Colonic mucosa (tissue), 4 donors: ENCODE results near the gene ELMO3. TPM values are rescaled to one million over a fixed set of nuclear protein-coding genes. Genes with fewer than 3 reads are reported as not detected.

Experiments
- DNase-seq: peaks from one replicate; pipeline ENCODE4 v3.0.0-alpha.2; 2020
- H3K27ac ChIP-seq: fragments of 200-600 bp; one replicate; pipeline ENCODE4 v1.8.0; 2021
- H3K27me3 ChIP-seq: fragments of 200-600 bp; one replicate; pipeline ENCODE4 v1.8.0; 2021
- H3K36me3 ChIP-seq: fragments of 200-600 bp; one replicate; pipeline ENCODE4 v1.8.0; 2021
- H3K4me1 ChIP-seq: fragments of 200-600 bp; one replicate; pipeline ENCODE4 v1.8.0; 2021; ENCODE audit warnings: mild to moderate bottlenecking
- H3K4me3 ChIP-seq: fragments of 200-600 bp; one replicate; pipeline ENCODE4 v1.8.0; 2021
- H3K9ac ChIP-seq, 2 donors: one replicate each; pipeline ENCODE4 v1.7.0; 2013; ENCODE audit warnings: control low read depth in 2 of 2, low read depth in 2 of 2, low read length in 2 of 2
- H3K9me3 ChIP-seq: fragments of 200-600 bp; one replicate; pipeline ENCODE4 v1.8.0; 2021
- intact Hi-C: fragments of 100-400 bp; cut with DNase I; formaldehyde crosslinking; loops from one replicate; pipeline ENCODE4 v1.14.1; 2022
- total RNA-seq, 2 donors: library from RNA; stranded (reverse); fragmentation: NEBNext Ultra II Directional in 1 of 2; extraction: Animal tissue kit (Norgen Biotek cat#: 25700) in 1 of 2; gene quantifications; one replicate each; pipeline ENCODE4 v1.2.1, GENCODE V29; 2021
- TF ChIP-seq, protein P1 (sequence below): fragments of 200-600 bp; IDR thresholded peaks from one replicate; pipeline ENCODE4 v1.8.0; 2022; ENCODE audit warnings: antibody characterized with exemption, mild to moderate bottlenecking
- donor health status: healthy.
- donor health status: DM: no; HTN: no; CAD: no.
- donor health status: DM: no; HTN: no; CAD: no.

ELMO3 gene
- total RNA-seq, 2 donors from 2014 or later, result 60.7 to 75.6 TPM

DNA sequence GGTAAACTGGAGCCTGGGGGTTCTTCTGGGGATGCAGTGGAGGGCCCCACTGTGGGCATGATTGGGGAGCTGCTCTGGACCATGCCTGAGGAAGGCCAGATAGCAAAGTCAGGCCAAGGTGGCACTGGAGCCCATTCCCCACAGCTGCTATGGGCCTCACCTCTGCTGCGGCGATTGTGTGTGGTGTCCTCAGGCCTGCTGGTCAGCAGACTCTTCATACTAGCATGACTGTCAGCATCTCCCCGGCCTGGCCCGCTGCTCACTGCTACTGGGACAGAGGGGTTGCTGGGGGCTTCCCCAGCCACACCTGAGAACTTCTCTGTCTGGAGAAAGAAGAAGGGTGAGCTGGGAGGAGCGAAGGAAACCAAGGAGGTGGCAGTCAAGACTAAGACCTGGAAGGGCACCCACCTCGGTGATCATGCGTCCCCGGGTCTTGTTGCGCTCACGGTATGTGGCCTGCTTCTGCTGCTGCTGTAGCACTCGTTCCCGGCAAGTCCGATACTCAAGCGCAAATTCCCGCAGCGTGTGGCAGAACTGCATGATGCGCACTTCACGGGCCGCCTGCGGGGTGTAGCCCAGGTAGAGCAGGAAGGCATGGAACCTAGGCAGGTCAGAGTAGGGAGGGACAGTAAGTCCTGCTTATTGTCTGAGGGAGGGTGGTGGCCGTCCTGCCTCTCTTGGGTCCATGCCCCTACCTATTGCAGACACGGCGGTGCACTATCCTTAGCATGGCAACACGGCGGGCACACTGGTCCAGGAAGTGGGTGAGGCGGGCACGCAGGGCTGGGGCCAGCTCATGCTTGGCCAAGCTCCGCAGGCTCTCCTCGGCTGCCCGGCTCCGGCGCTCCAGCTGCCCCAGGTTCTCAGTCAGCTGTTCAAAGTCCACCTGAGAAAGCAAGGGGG is 31.2 kb downstream of the ELMO3 start:
- H3K27me3 ChIP-seq, result no peaks in the 10 kb centered on the region
- no peak overlapping the region for H3K4me3 ChIP-seq
- intact Hi-C loops, result no loop called here
- H3K9me3 ChIP-seq, result no peaks in the 10 kb centered on the region
- H3K27ac ChIP-seq, result no peak overlapping the region
- H3K36me3 ChIP-seq, result peaks cover 19% of the 10 kb centered on the region
- H3K9ac ChIP-seq, result no peak overlapping the region
- H3K4me1 ChIP-seq, result peaks cover 3% of the 10 kb centered on the region
- TF ChIP-seq, protein P1, sequence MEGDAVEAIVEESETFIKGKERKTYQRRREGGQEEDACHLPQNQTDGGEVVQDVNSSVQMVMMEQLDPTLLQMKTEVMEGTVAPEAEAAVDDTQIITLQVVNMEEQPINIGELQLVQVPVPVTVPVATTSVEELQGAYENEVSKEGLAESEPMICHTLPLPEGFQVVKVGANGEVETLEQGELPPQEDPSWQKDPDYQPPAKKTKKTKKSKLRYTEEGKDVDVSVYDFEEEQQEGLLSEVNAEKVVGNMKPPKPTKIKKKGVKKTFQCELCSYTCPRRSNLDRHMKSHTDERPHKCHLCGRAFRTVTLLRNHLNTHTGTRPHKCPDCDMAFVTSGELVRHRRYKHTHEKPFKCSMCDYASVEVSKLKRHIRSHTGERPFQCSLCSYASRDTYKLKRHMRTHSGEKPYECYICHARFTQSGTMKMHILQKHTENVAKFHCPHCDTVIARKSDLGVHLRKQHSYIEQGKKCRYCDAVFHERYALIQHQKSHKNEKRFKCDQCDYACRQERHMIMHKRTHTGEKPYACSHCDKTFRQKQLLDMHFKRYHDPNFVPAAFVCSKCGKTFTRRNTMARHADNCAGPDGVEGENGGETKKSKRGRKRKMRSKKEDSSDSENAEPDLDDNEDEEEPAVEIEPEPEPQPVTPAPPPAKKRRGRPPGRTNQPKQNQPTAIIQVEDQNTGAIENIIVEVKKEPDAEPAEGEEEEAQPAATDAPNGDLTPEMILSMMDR, result no peak
- no peak for DNase-seq

DNA sequence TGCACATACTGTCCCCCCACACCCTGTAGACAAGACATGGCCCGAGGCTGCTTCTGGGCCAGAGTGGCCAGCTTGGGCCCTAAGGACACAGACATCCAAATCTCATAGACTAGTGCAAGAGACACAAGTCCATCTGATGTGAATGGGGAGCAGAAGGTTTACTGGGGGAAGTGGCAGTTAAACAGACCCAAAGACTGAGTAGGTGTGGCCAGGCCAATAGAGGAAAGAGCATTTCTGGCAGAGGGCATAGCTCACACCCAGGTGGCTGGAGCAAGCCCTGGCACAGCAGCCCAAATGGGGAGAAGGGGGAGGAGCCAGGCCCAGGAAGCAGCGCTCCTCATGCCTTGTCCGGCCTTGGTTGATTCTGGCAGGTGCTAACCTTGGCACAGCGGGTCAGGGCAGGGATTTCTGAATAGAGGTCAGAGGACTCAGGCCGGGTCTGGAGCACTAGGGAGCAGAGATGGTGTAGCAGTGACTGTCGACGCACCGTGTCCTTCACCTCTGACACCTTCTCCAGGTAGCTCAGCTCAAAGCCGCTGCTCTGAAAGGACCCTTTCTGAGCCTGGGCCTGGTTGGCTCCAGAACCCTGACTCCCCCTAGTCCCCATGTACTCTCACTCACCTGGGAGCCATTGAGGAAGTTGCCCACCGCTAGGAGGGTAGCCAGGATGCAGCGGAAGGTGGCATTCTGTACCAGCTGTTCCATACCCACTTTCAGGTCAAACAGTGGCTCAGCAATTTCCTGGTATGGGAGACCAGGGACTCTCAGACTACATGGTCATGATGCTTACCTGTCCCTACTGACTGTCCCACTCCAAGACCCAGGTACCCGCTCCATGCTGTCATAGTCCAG is 32.1 kb downstream of the ELMO3 start:
- H3K4me3 ChIP-seq, result no peak overlapping the region
- peaks cover 3% of the 10 kb centered on the region for H3K4me1 ChIP-seq
- TF ChIP-seq, protein P1, result no peak
- peaks cover 19% of the 10 kb centered on the region for H3K36me3 ChIP-seq
- H3K9me3 ChIP-seq, result no peaks in the 10 kb centered on the region
- no peak overlapping the region for H3K9ac ChIP-seq
- no peak overlapping the region for H3K27ac ChIP-seq
- H3K27me3 ChIP-seq, result no peaks in the 10 kb centered on the region
- intact Hi-C loops, result no loop called here
- DNase-seq, result no peak

DNA sequence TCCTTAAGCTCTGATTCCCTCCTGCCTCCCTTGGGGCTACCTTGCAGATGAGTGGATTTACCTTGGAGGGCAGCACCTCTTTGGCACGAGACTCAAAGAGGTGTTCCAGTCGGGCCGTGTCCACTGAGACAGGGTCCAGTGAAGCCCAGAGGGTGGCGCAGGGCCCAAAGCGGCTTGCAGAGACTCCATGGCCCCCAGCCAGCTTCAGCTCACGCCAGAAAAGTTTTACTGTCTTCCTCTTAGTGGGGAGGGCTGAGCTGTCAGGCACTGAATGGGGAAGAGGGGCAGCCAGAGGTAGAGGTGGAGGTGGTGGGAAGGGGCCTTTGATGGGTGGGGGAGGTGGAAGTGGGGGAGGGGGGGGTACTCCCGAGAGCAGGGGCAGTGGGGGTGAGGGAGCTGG is 34.7 kb downstream of the ELMO3 start:
- Histone ChIP-seq H3K36me3 (peaks cover 19% of the 10 kb centered on the region), H3K27ac (no peak overlapping the region), H3K9me3 (no peaks in the 10 kb centered on the region), H3K4me1 (no peaks in the 10 kb centered on the region), H3K9ac (no peak overlapping the region), H3K4me3 (no peak overlapping the region), H3K27me3 (no peaks in the 10 kb centered on the region)
- intact Hi-C loops, result no loop called here
- TF ChIP-seq, protein P1, result no peak
- DNase-seq, result no peak

DNA sequence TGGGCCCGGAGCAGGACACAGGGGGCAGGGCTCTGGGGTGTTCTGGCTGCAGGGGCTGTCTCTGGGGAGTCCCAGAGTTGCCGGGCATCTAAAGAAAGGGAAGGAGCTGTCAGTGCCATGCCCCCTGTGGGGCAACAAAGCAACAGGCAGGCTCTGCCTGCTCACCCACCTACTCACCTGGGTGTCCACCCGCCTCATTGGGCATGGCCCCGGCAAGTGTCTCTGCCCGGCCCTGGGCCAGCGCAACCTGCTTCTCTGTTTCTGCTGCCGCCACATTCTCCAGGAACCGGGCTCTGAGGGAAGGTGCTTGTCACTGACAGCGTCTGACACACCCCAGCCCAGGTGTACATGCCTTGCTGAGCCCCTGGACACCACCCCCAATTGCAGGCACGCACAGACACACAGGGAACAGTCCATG is 35.3 kb downstream of the ELMO3 start:
- Histone ChIP-seq H3K4me1 (no peaks in the 10 kb centered on the region), H3K4me3 (no peak overlapping the region), H3K9ac (no peak overlapping the region), H3K36me3 (peaks cover 19% of the 10 kb centered on the region), H3K9me3 (no peaks in the 10 kb centered on the region), H3K27me3 (no peaks in the 10 kb centered on the region), H3K27ac (no peak overlapping the region)
- intact Hi-C loops, result no loop called here
- TF ChIP-seq, protein P1, result no peak
- DNase-seq, result no peak

DNA sequence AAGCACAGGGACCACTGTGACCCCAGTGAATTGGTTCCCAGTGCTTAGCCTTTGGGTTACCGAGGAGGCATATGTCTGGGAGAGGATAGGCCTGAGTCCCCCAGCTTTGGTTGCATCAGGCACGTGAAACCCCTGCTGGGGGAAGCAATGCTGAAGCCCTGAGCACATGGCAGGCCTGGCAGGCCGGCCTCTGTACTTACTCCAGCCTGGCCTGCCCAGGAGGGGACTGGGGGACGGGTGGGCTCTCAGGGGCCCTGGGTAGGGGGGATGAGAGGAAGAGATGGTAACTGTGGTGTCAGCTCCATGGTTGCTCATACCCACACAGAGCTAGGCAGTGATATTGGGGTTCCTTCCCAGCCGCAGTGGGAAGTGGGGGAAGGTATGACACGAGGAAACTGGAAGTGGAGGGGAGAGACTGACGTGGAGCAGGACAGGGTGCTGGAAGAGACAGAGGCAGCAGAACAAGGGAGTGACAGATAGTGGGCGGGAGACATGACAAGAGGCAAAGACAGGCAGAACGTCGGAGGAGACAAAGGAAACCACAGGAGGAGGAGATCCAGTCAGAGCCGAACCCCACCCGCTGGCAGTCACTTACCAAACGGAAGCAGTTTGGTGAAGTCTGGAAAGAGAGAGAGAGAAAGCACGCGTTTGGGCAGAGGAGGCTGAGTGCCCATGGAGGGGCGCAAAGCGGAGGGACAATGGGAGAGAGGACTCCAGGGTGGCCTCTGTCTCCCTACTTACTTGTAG is 37.1 kb downstream of the ELMO3 start:
- DNase-seq, result no peak
- TF ChIP-seq, protein P1, result no peak
- H3K4me1 ChIP-seq, result peaks cover 6% of the 10 kb centered on the region
- no peak overlapping the region for H3K9ac ChIP-seq
- no peaks in the 10 kb centered on the region for H3K27me3 ChIP-seq
- peaks cover 10% of the 10 kb centered on the region for H3K36me3 ChIP-seq
- no peak overlapping the region for H3K4me3 ChIP-seq
- H3K27ac ChIP-seq, result no peak overlapping the region
- intact Hi-C loops, result no loop called here
- no peaks in the 10 kb centered on the region for H3K9me3 ChIP-seq
